K562 (cell line): ENCODE data around the gene FXYD1. TPM values are rescaled to one million over a fixed set of nuclear protein-coding genes. Genes with fewer than 3 reads are reported as not detected.

Experiments
- ATAC-seq: fragments of 200-7000 bp; cut with Tn5 transposase; 3 replicates; pipeline ENCODE4 v1.9.1; 2020; ENCODE audit warnings: moderate library complexity
- BruUV-seq: library from RNA; stranded (reverse); fragments of 400-500 nt; replicated peaks from 2 replicates; lab custom pipeline; 2021; lab: Mats Ljungman, UMichigan
- CTCF ChIA-PET: fragments of 300-600 bp; formaldehyde crosslinking; extraction: SDS; loops from one replicate; lab custom pipeline; 2021; ENCODE audit warnings: low intra/inter-chr PET ratio; lab: Yijun Ruan, JAX
- POLR2A ChIA-PET: fragments of 300-600, 350-650 bp; sonication (Branson Sonifier 250); formaldehyde crosslinking; extraction: SDS; loops from one replicate; lab custom pipeline; 2021; ENCODE audit warnings: antibody characterized with exemption, inconsistent platforms; lab: Yijun Ruan, JAX
- DNase-seq, 4 experiments: peaks; one replicate each; pipeline versions ENCODE4 v3.0.0 to v3.0.0-alpha.2; 2011 to 2018; ENCODE audit warnings: low spot score in 3 of 4, mixed read lengths in 3 of 4; ENCODE audit errors: extremely low read depth in 1 of 4
- FAIRE-seq: peaks from 2 replicates; lab custom pipeline; 2011; peaks lifted over from hg19 to GRCh38; lab: Jason Lieb, UNC
- H2AFZ ChIP-seq: 2 replicates; pipeline ENCODE4 v1.6.0; 2011; ENCODE audit warnings: low read depth, low read length, control low read depth, inconsistent platforms
- H3K27ac ChIP-seq: fragments of 200-600 bp; 3 replicates; pipeline ENCODE4 v1.8.0; 2011; ENCODE audit warnings: low read depth, mild to moderate bottlenecking, control low read depth, inconsistent platforms, low read length, moderate library complexity, mixed read lengths; ENCODE audit errors: extremely low read depth
- H3K27me3 ChIP-seq, 2 experiments: fragments of 300-600 bp in 1 of 2; 2 replicates in 1 of 2; 3 replicates in 1 of 2; pipeline versions ENCODE4 v1.6.0 to v1.8.0; 2011; ENCODE audit warnings: inconsistent platforms in 2 of 2, low read length in 2 of 2, mild to moderate bottlenecking in 1 of 2, mixed read lengths in 1 of 2, moderate library complexity in 1 of 2; ENCODE audit not compliant: control insufficient read depth in 2 of 2, insufficient read depth in 2 of 2
- H3K36me3 ChIP-seq: fragments of 300-600 bp; 3 replicates; pipeline ENCODE4 v1.8.0; 2011; ENCODE audit warnings: mild to moderate bottlenecking, low read length, inconsistent platforms; ENCODE audit not compliant: control insufficient read depth, insufficient read depth
- H3K4me1 ChIP-seq, 2 experiments: fragments of 200-600 bp in 1 of 2; replicated peaks in 1 of 2; 2 replicates in 1 of 2; 3 replicates in 1 of 2; pipeline versions ENCODE4 v1.5.1 to v1.8.0; 2011; ENCODE audit warnings: inconsistent platforms in 2 of 2, low read length in 2 of 2, mild to moderate bottlenecking in 1 of 2, mixed read lengths in 1 of 2, moderate library complexity in 1 of 2; ENCODE audit not compliant: control insufficient read depth in 2 of 2, insufficient read depth in 2 of 2
- H3K4me2 ChIP-seq: 2 replicates; pipeline ENCODE4 v1.6.1; 2011; ENCODE audit warnings: low read length, control low read depth, inconsistent platforms, mixed read lengths; ENCODE audit not compliant: insufficient read depth
- H3K4me3 ChIP-seq: fragments of 200-600 bp; sonication (generic), shearing (Covaris generic); 2 replicates; pipeline ENCODE4 v1.5.1; 2016; ENCODE audit warnings: control low read depth, inconsistent platforms
- H3K79me2 ChIP-seq: fragments of 200-600 bp; 3 replicates; pipeline ENCODE4 v1.8.0; 2011; ENCODE audit warnings: low read length, inconsistent platforms; ENCODE audit not compliant: control insufficient read depth, insufficient read depth
- H3K9ac ChIP-seq, 2 experiments: 2 replicates each; pipeline versions ENCODE4 v1.6.0 to v1.6.1; 2011; ENCODE audit warnings: low read depth in 2 of 2, low read length in 2 of 2, control low read depth in 1 of 2, inconsistent platforms in 1 of 2, mild to moderate bottlenecking in 1 of 2, mixed read lengths in 1 of 2; ENCODE audit not compliant: insufficient read depth in 1 of 2
- H3K9me1 ChIP-seq: one replicate; pipeline ENCODE4 v1.6.0; 2011; ENCODE audit warnings: inconsistent platforms, mild to moderate bottlenecking, low read length, moderate library complexity; ENCODE audit not compliant: control insufficient read depth, insufficient read depth
- H3K9me3 ChIP-seq: replicated peaks from 2 replicates; pipeline ENCODE4 v1.5.1; 2011; ENCODE audit warnings: low read depth, low read length, inconsistent platforms; ENCODE audit not compliant: control insufficient read depth, insufficient read depth
- H4K20me1 ChIP-seq: replicated peaks from 2 replicates; pipeline ENCODE4 v1.6.1; 2011; ENCODE audit warnings: low read length, inconsistent platforms, mixed read lengths; ENCODE audit not compliant: control insufficient read depth, insufficient read depth
- ARID1B ChIP-seq: fragments of 450-650 bp; IDR thresholded peaks from 2 replicates; pipeline ENCODE4 v1.6.1; 2016; ENCODE audit warnings: antibody characterized with exemption, mild to moderate bottlenecking, inconsistent platforms
- COPS2 ChIP-seq: fragments of 450-650 bp; conservative IDR thresholded peaks from 2 replicates; pipeline ENCODE4 v1.6.1; 2016; ENCODE audit warnings: mild to moderate bottlenecking, moderate library complexity
- NR2C2 ChIP-seq, 2 experiments: fragments of 200-800 bp in 1 of 2; sonication (Bioruptor generic) in 1 of 2; sonication (generic) in 1 of 2; formaldehyde crosslinking in 1 of 2; IDR thresholded peaks; 2 replicates each; pipeline versions ENCODE4 v1.6.1 to v1.8.0; 2016 to 2022; ENCODE audit warnings: mild to moderate bottlenecking in 1 of 2, missing compliant biosample characterization in 1 of 2, missing genetic modification characterization in 1 of 2, missing genetic modification reagents in 1 of 2
- YBX1 ChIP-seq: fragments of 450-650 bp; IDR thresholded peaks from 2 replicates; pipeline ENCODE4 v1.7.1; 2016; ENCODE audit warnings: mild to moderate bottlenecking
- ZKSCAN8 ChIP-seq: fragments of 200-800 bp; sonication (Bioruptor generic); IDR thresholded peaks from 2 replicates; pipeline ENCODE4 v1.6.1; 2016; ENCODE audit warnings: missing genetic modification characterization, missing compliant biosample characterization
- ZNF311 ChIP-seq: fragments of 250-450 bp; sonication (Bioruptor Pico); IDR thresholded peaks from 2 replicates; pipeline ENCODE4 v1.4.0; 2020; ENCODE audit warnings: mild to moderate bottlenecking, moderate library complexity
- WGBS: fragments of 100-300 bp; shearing (Covaris generic); methylation state at CpG from one replicate; pipeline ENCODE4 v1.1.6; 2016; ENCODE audit warnings: low coverage, mixed read lengths; ENCODE audit not compliant: insufficient coverage; ENCODE audit errors: missing lambda C conversion rate; 5-methylcytosine and 5-hydroxymethylcytosine counted together
- in situ Hi-C: fragments of 300-500 bp; cut with MboI; formaldehyde crosslinking; loops from 4 replicates; pipeline ENCODE4 v1.15.0; 2018; ENCODE audit warnings: inconsistent platforms, mixed read lengths
- intact Hi-C: fragments of 100-400 bp; cut with micrococcal nuclease; formaldehyde crosslinking; loops from 2 replicates; pipeline ENCODE4 v1.14.2; 2022
- polyA plus RNA-seq, 8 experiments: library from polyadenylated mRNA; depleted of rRNA in 4 of 8; stranded (reverse) in 5 of 8; unstranded in 3 of 8; fragments of >200 nt; fragmentation: Nextera tagmentation in 2 of 8; fragmentation: Illumina TruSeq in 1 of 8; extraction: Ambion mirVana in 2 of 8; extraction: Trizol in 1 of 8; gene quantifications; 2 replicates each; pipeline versions ENCODE4 v1.2.1 to v1.2.3, GENCODE V29; 2011 to 2014; ENCODE audit warnings: inconsistent platforms in 1 of 8, missing spikeins in 1 of 8
- total RNA-seq, 7 experiments: library from RNA; depleted of rRNA in 6 of 7; stranded (reverse); fragments of >200 nt in 6 of 7; fragmentation: Illumina TruSeq in 2 of 7; extraction: Trizol in 2 of 7; gene quantifications; 2 replicates each; pipeline versions ENCODE4 v1.2.1 to v1.2.3, GENCODE V29; 2011 to 2021; ENCODE audit warnings: low replicate concordance in 1 of 7
- TF ChIP-seq, protein P1 (sequence below): fragments of 200-800 bp; sonication (Bioruptor generic); IDR thresholded peaks from 2 replicates; pipeline ENCODE4 v1.6.1; 2017; ENCODE audit warnings: missing genetic modification characterization, missing compliant biosample characterization

The FXYD1 gene
- total and polyA plus RNA-seq, 9 of the 15 experiments (the other 6 are each of a cell fraction or from before 2014, with no cell fraction given): 0.40 to 3.2 (median 1.8) TPM; not detected in 3

DNA sequence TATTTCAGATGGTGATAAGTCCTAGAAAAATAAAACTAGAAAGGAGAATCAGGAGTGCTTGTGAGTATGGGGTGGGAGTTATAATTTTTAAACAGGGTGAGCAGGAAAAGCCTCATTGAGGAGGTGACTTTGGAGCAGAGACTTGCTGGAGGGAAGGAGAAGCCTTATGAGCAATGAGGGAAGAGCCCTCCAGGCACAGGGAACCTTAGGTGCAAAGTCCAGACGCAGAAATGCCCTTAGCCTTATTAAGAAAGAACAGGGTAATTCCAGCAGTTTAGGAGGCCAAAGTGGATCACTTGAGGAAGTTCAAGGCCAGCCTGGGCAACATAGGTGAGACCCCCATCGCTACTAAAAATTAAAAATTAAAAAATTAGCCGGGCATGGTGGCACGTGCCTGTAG is 44.0 kb upstream of the FXYD1 start:
- ATAC-seq: no peak
- FAIRE-seq: no peak
- Histone ChIP-seq H3K9me3 (no peaks in the 10 kb centered on the region), H3K36me3 (no peaks in the 10 kb centered on the region), H3K4me3 (no peak overlapping the region), H3K9ac (no peak overlapping the region), H2AFZ (no peak overlapping the region), H3K27me3 (no peaks in the 10 kb centered on the region), H3K79me2 (no peaks in the 10 kb centered on the region), H3K9me1 (no peaks in the 10 kb centered on the region), H4K20me1 (no peaks in the 10 kb centered on the region), H3K4me1 (peaks cover 12 to 51% of the 10 kb centered on the region in 2 experiments; a peak in 4 of 5 replicates), H3K27ac (no peak overlapping the region), H3K4me2 (no peak overlapping the region)
- CTCF ChIA-PET: no interaction called here
- no TSS peak for BruUV-seq
- intact Hi-C loops (loop anchor here (10.0 kb wide), 1 partner anchor 50 kb away; the partner anchor contains the start of gene HPN), in situ Hi-C loops (no loop called here)
- 45% methylated on average over 4 of the region's 4 CpGs for WGBS
- POLR2A ChIA-PET: no interaction called here
- TF ChIP-seq YBX1: no peak
- TF ChIP-seq ZNF311 (CRISPR knock-in tag): no peak
- no peak for TF ChIP-seq COPS2
- TF ChIP-seq, protein P1, sequence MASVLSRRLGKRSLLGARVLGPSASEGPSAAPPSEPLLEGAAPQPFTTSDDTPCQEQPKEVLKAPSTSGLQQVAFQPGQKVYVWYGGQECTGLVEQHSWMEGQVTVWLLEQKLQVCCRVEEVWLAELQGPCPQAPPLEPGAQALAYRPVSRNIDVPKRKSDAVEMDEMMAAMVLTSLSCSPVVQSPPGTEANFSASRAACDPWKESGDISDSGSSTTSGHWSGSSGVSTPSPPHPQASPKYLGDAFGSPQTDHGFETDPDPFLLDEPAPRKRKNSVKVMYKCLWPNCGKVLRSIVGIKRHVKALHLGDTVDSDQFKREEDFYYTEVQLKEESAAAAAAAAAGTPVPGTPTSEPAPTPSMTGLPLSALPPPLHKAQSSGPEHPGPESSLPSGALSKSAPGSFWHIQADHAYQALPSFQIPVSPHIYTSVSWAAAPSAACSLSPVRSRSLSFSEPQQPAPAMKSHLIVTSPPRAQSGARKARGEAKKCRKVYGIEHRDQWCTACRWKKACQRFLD: no peak
- no peak for TF ChIP-seq ARID1B
- TF ChIP-seq NR2C2 (CRISPR knock-in tag; IDR thresholded peaks at IDR 0.05): no peak
- TF ChIP-seq NR2C2 (tag; IDR thresholded peaks at IDR 0.05): no peak
- no peak for TF ChIP-seq ZKSCAN8
- no peak for DNase-seq
